HT-29 (cell line): Measurements from ENCODE around the gene ALKBH8. TPM values are rescaled to one million over a fixed set of nuclear protein-coding genes. Genes with fewer than 3 reads are reported as not detected.
"Not testable (repeated sequence)": the region's sequence is repeated elsewhere in the genome, so short reads cannot be mapped to it uniquely, and the experiment has no call there.

Experiments used
- DNase-seq: peaks from one replicate; pipeline ENCODE4 v3.0.0-alpha.2; 2015; ENCODE audit warnings: low spot score
- total RNA-seq: library from RNA; depleted of rRNA; stranded (reverse); fragments of >200 nt; shearing (Covaris generic); gene quantifications from 2 replicates; pipeline ENCODE4 v1.2.3, GENCODE V29; 2014

ALKBH8 gene
- total RNA-seq, 1 experiment from 2014 or later, result 2.6 TPM

- DNase-seq, result peak; percentile 64
Measured at GRCh38 chr11:107576497-107577345, 11.2 kb upstream of the ALKBH8 start.

GRCh38 chr11:107573438-107573837 is 7.9 kb upstream of the ALKBH8 start:
- DNase-seq, result no peak

GRCh38 chr11:107570015-107570414 is 4.5 kb upstream of the ALKBH8 start:
- no peak for DNase-seq

- no peak for DNase-seq
Measured at GRCh38 chr11:107567739-107568335, 2.3 kb upstream of the ALKBH8 start.

- no peak for DNase-seq
Measured at GRCh38 chr11:107566569-107566968, 1.0 kb upstream of the ALKBH8 start.

GRCh38 chr11:107565955-107566501 is 493 bp upstream of the ALKBH8 start:
- not testable (repeated sequence) for DNase-seq

GRCh38 chr11:107564877-107565218 is 687 bp downstream of the ALKBH8 start:
- DNase-seq, result peak; percentile 57

- DNase-seq, result peak; percentile 56
Measured at GRCh38 chr11:107563702-107564101, 1.8 kb downstream of the ALKBH8 start.

GRCh38 chr11:107562647-107563208 is 2.8 kb downstream of the ALKBH8 start:
- DNase-seq, result peak; percentile 22

GRCh38 chr11:107561688-107562087 is 3.8 kb downstream of the ALKBH8 start:
- no peak for DNase-seq

- no peak for DNase-seq
Measured at GRCh38 chr11:107550304-107550703, 15.2 kb downstream of the ALKBH8 start.

- no peak for DNase-seq
Measured at GRCh38 chr11:107549954-107550285, 15.6 kb downstream of the ALKBH8 start.

GRCh38 chr11:107549253-107549953 is 16.1 kb downstream of the ALKBH8 start:
- peak; percentile 58 for DNase-seq

GRCh38 chr11:107547961-107548360 is 17.6 kb downstream of the ALKBH8 start:
- DNase-seq, result no peak

GRCh38 chr11:107545101-107545514 is 20.4 kb downstream of the ALKBH8 start:
- DNase-seq, result no peak

GRCh38 chr11:107538821-107539220 is 26.7 kb downstream of the ALKBH8 start:
- no peak for DNase-seq

- DNase-seq, result no peak
Measured at GRCh38 chr11:107538239-107538638, 27.3 kb downstream of the ALKBH8 start.

- DNase-seq, result not testable (repeated sequence)
Measured at GRCh38 chr11:107537155-107537554, 28.4 kb downstream of the ALKBH8 start.

- no peak for DNase-seq
Measured at GRCh38 chr11:107526197-107526596, 39.3 kb downstream of the ALKBH8 start.

- no peak for DNase-seq
Measured at GRCh38 chr11:107508858-107509244, 56.7 kb downstream of the ALKBH8 start.

GRCh38 chr11:107508201-107508857 is 57.2 kb downstream of the ALKBH8 start:
- no peak for DNase-seq
